Measurements from ENCODE around the gene ZNF580. TPM values are rescaled to one million over a fixed set of nuclear protein-coding genes. Genes with fewer than 3 reads are reported as not detected.

The ZNF580 gene
- total RNA-seq, 5 donors from 2014 or later (not counting 1 experiment from before 2014, with no cell fraction given) = 44.6 to 116 (median 94.2) TPM

GRCh38 chr19:55640043-55640576, 692 bp upstream of the ZNF580 start:
- H3K27ac Mint-ChIP-seq = peak overlapping the region; percentile 84 to 87
- peaks cover 6 to 9% of the 10 kb centered on the region in 2 donors for H3K36me3 ChIP-seq (ENCODE audit: control insufficient read depth in 2 of 2, extremely low read depth in 1 of 2, insufficient read depth in 1 of 2, low read length in 1 of 2)
- H3K4me3 ChIP-seq (ENCODE audit: control insufficient read depth in 1 of 2, extremely low read depth in 1 of 2, low read length in 1 of 2) = peak overlapping the region in 1 of 2 donors; percentile 33
- peak overlapping the region; percentile 67 for H3K27ac ChIP-seq (ENCODE audit: low read length)
- peaks cover 72 to 78% (median 73%) of the 10 kb centered on the region in 3 donors for H3K4me1 Mint-ChIP-seq
- H3K27me3 Mint-ChIP-seq = peaks cover 0 to 2% of the 10 kb centered on the region in 2 donors
- peaks cover 17% of the 10 kb centered on the region for H3K36me3 Mint-ChIP-seq
- H3K4me1 ChIP-seq (ENCODE audit: control insufficient read depth in 1 of 2, extremely low read depth in 1 of 2, insufficient read depth in 2 of 2, low read length in 2 of 2) = peaks cover 33 to 84% of the 10 kb centered on the region in 2 experiments
- POLR2A ChIA-PET = interaction anchor here in 1 of 2 donors (0.6 kb wide), 1 partner anchor 1121 kb away, joined by 3 read pairs; no protein-coding TSS in a partner anchor
- ATAC-seq (replicated peaks in 1 of 4) (peak; percentile 28 to 59 (median 36)), DNase-seq (peak in 34 of 35 experiments; percentile 54 to 90 (median 72))
- no peaks in the 10 kb centered on the region for H3K9me3 Mint-ChIP-seq
- peak overlapping the region; percentile 66 to 88 (median 75) for H3K4me3 Mint-ChIP-seq
- WGBS (ENCODE audit: insufficient coverage) = 22% methylated on average over 32 of the region's 38 CpGs
- H3K27me3 ChIP-seq (replicated peaks in 1 of 2; ENCODE audit: control insufficient read depth in 2 of 2, extremely low read depth in 1 of 2, insufficient read depth in 2 of 2, low read length in 1 of 2) = no peaks in the 10 kb centered on the region
- no peaks in the 10 kb centered on the region for H3K9me3 ChIP-seq
- CTCF ChIA-PET = interaction anchor here in 1 of 2 donors (0.7 to 1.1 kb wide), 3 partner anchors 9 to 16 kb away, joined by 3 to 5 read pairs (median 5); partner anchors contain the start of genes U2AF2 and ZNF784

- H3K36me3 Mint-ChIP-seq = peaks cover 15% of the 10 kb centered on the region
- H3K4me1 Mint-ChIP-seq = peaks cover 57 to 69% (median 67%) of the 10 kb centered on the region in 3 donors
- Histone ChIP-seq H3K9me3 (no peaks in the 10 kb centered on the region), H3K27ac (ENCODE audit: low read length) (peak overlapping the region; percentile 63), H3K36me3 (ENCODE audit: control insufficient read depth in 2 of 2, extremely low read depth in 1 of 2, insufficient read depth in 1 of 2, low read length in 1 of 2) (peaks cover 10 to 13% of the 10 kb centered on the region in 2 donors), H3K4me3 (ENCODE audit: control insufficient read depth in 1 of 2, extremely low read depth in 1 of 2, low read length in 1 of 2) (peak overlapping the region; percentile 66 to 79), H3K4me1 (ENCODE audit: control insufficient read depth in 1 of 2, extremely low read depth in 1 of 2, insufficient read depth in 2 of 2, low read length in 2 of 2) (peaks cover 22 to 71% of the 10 kb centered on the region in 2 experiments), H3K27me3 (replicated peaks in 1 of 2; ENCODE audit: control insufficient read depth in 2 of 2, extremely low read depth in 1 of 2, insufficient read depth in 2 of 2, low read length in 1 of 2) (no peaks in the 10 kb centered on the region)
- peak in 4 of 35 experiments; percentile 36 to 64 (median 40) for DNase-seq
- H3K9me3 Mint-ChIP-seq = no peaks in the 10 kb centered on the region
- H3K4me3 Mint-ChIP-seq = peak overlapping the region; percentile 79 to 88 (median 84)
- CTCF ChIA-PET = interaction anchor here in 1 of 2 donors (1.5 to 1.7 kb wide), 2 partner anchors 9 to 13 kb away, joined by 4 read pairs; partner anchors contain the start of gene U2AF2
- WGBS (ENCODE audit: insufficient coverage) = 0% methylated on average over 25 of the region's 25 CpGs
- POLR2A ChIA-PET = no interaction called here
- peak; percentile 1 to 7 (median 4) for ATAC-seq (replicated peaks in 1 of 4)
- peak overlapping the region; percentile 90 to 93 for H3K27ac Mint-ChIP-seq
- peaks cover 0 to 2% of the 10 kb centered on the region in 2 donors for H3K27me3 Mint-ChIP-seq
These were observed 787 bp downstream of the ZNF580 start for GRCh38 chr19:55641426-55642152.

GRCh38 chr19:55642153-55643002, 1.6 kb downstream of the ZNF580 start:
- Mint-ChIP-seq H3K27ac (peak overlapping the region; percentile 96 to 98), H3K36me3 (peaks cover 15% of the 10 kb centered on the region), H3K27me3 (peaks cover 0 to 2% of the 10 kb centered on the region in 2 donors), H3K9me3 (no peaks in the 10 kb centered on the region), H3K4me1 (peaks cover 52 to 67% (median 63%) of the 10 kb centered on the region in 3 donors), H3K4me3 (peak overlapping the region; percentile 83 to 90 (median 88))
- ATAC-seq (replicated peaks in 1 of 4) (peak; percentile 8 to 21 (median 18)), DNase-seq (peak in 5 of 35 experiments; percentile 30 to 50 (median 39))
- peaks cover 24 to 71% of the 10 kb centered on the region in 2 experiments for H3K4me1 ChIP-seq (ENCODE audit: control insufficient read depth in 1 of 2, extremely low read depth in 1 of 2, insufficient read depth in 2 of 2, low read length in 2 of 2)
- POLR2A ChIA-PET = no interaction called here
- under 1% methylated on average over 56 of the region's 65 CpGs for WGBS (ENCODE audit: insufficient coverage)
- H3K9me3 ChIP-seq = no peaks in the 10 kb centered on the region
- H3K27me3 ChIP-seq (replicated peaks in 1 of 2; ENCODE audit: control insufficient read depth in 2 of 2, extremely low read depth in 1 of 2, insufficient read depth in 2 of 2, low read length in 1 of 2) = no peaks in the 10 kb centered on the region
- CTCF ChIA-PET = interaction anchor here in 1 of 2 donors (1.5 to 1.7 kb wide), 2 partner anchors 9 to 12 kb away, joined by 4 read pairs; partner anchors contain the start of gene U2AF2
- H3K4me3 ChIP-seq (ENCODE audit: control insufficient read depth in 1 of 2, extremely low read depth in 1 of 2, low read length in 1 of 2) = peak overlapping the region; percentile 66 to 79
- H3K27ac ChIP-seq (ENCODE audit: low read length) = peak overlapping the region; percentile 84
- H3K36me3 ChIP-seq (ENCODE audit: control insufficient read depth in 2 of 2, extremely low read depth in 1 of 2, insufficient read depth in 1 of 2, low read length in 1 of 2) = peaks cover 10 to 13% of the 10 kb centered on the region in 2 donors

- Histone ChIP-seq H3K4me1 (ENCODE audit: control insufficient read depth in 1 of 2, extremely low read depth in 1 of 2, insufficient read depth in 2 of 2, low read length in 2 of 2) (peaks cover 22 to 72% of the 10 kb centered on the region in 2 experiments), H3K9me3 (no peaks in the 10 kb centered on the region), H3K27ac (ENCODE audit: low read length) (peak within 1 kb of the TSS; percentile 84), H3K27me3 (replicated peaks in 1 of 2; ENCODE audit: control insufficient read depth in 2 of 2, extremely low read depth in 1 of 2, insufficient read depth in 2 of 2, low read length in 1 of 2) (no peaks in the 10 kb centered on the region), H3K4me3 (ENCODE audit: control insufficient read depth in 1 of 2, extremely low read depth in 1 of 2, low read length in 1 of 2) (peak within 1 kb of the TSS; percentile 66 to 86), H3K36me3 (ENCODE audit: control insufficient read depth in 2 of 2, extremely low read depth in 1 of 2, insufficient read depth in 1 of 2, low read length in 1 of 2) (peaks cover 10 to 13% of the 10 kb centered on the region in 2 donors)
- CTCF ChIA-PET = interaction anchor here in 1 of 2 donors (1.5 to 1.7 kb wide), 2 partner anchors 10 to 11 kb away, joined by 4 read pairs; partner anchors contain the start of gene U2AF2
- Mint-ChIP-seq H3K36me3 (peaks cover 8% of the 10 kb centered on the region), H3K4me1 (peaks cover 50 to 64% (median 59%) of the 10 kb centered on the region in 3 donors), H3K9me3 (no peaks in the 10 kb centered on the region), H3K27ac (peak within 1 kb of the TSS; percentile 96 to 98), H3K27me3 (peaks cover 0 to 2% of the 10 kb centered on the region in 2 donors), H3K4me3 (peak within 1 kb of the TSS; percentile 83 to 90 (median 88))
- POLR2A ChIA-PET = no interaction called here
- WGBS (ENCODE audit: insufficient coverage) = 0% methylated on average over 21 of the region's 56 CpGs
- DNase-seq (peak; percentile 55 to 89 (median 70)), ATAC-seq (replicated peaks in 1 of 4) (peak; percentile 49 to 58 (median 54))
These were observed 2.4 kb downstream of the ZNF580 start, which contains the start of gene ZNF581 for GRCh38 chr19:55643003-55643886. Gene ZNF581, plus strand, starts transcription at chr19:55643649. Its CDS starts 923 bp downstream, at chr19:55644572.

- no peaks in the 10 kb centered on the region for H3K9me3 ChIP-seq
- Mint-ChIP-seq H3K9me3 (no peaks in the 10 kb centered on the region), H3K27ac (peak overlapping the region; percentile 84 to 96), H3K4me3 (peak overlapping the region; percentile 83 to 90 (median 88)), H3K27me3 (peaks cover 0 to 2% of the 10 kb centered on the region in 2 donors), H3K36me3 (peaks cover 8% of the 10 kb centered on the region), H3K4me1 (peaks cover 54 to 65% (median 60%) of the 10 kb centered on the region in 3 donors)
- ChIA-PET POLR2A (no interaction called here), CTCF (no interaction called here)
- no peak for DNase-seq
- peaks cover 22 to 77% of the 10 kb centered on the region in 2 experiments for H3K4me1 ChIP-seq (ENCODE audit: control insufficient read depth in 1 of 2, extremely low read depth in 1 of 2, insufficient read depth in 2 of 2, low read length in 2 of 2)
- 2% methylated on average over 15 of the region's 15 CpGs for WGBS (ENCODE audit: insufficient coverage)
- H3K27me3 ChIP-seq (replicated peaks in 1 of 2; ENCODE audit: control insufficient read depth in 2 of 2, extremely low read depth in 1 of 2, insufficient read depth in 2 of 2, low read length in 1 of 2) = peaks cover 0 to 4% of the 10 kb centered on the region in 2 experiments
- ATAC-seq (replicated peaks in 1 of 4) = no peak
- H3K27ac ChIP-seq (ENCODE audit: low read length) = peak overlapping the region; percentile 84
- peak overlapping the region; percentile 66 to 86 for H3K4me3 ChIP-seq (ENCODE audit: control insufficient read depth in 1 of 2, extremely low read depth in 1 of 2, low read length in 1 of 2)
- peaks cover 10 to 11% of the 10 kb centered on the region in 2 donors for H3K36me3 ChIP-seq (ENCODE audit: control insufficient read depth in 2 of 2, extremely low read depth in 1 of 2, insufficient read depth in 1 of 2, low read length in 1 of 2)
These were observed 3.0 kb downstream of the ZNF580 start for GRCh38 chr19:55643887-55644176.

Measured in T-cell (primary cell).